ENCODE data around the gene HTRA1. TPM values are rescaled to one million over a fixed set of nuclear protein-coding genes. Genes with fewer than 3 reads are reported as not detected.

HTRA1 gene
- total and polyA plus RNA-seq, 2 donors (not counting 1 experiment from before 2014, with no cell fraction given) = 109 to 216 TPM

GRCh38 chr10:122457934-122458333 lies 3.4 kb upstream of the HTRA1 start:
- no peak for DNase-seq (ENCODE audit: low read depth in 2 of 2)
- H2AFZ ChIP-seq (ENCODE audit: low read length) = no peak overlapping the region
- peaks cover 3% of the 10 kb centered on the region for H3K4me1 ChIP-seq (ENCODE audit: control insufficient read depth, extremely low read depth, insufficient read depth, low read length)
- no peak for TF ChIP-seq CTCF (conservative IDR thresholded peaks at IDR 0.05 in 1 of 2, IDR thresholded peaks at IDR 0.05 in 1 of 2; ENCODE audit: low read depth in 1 of 2, low read length in 2 of 2)
- no peak for TF ChIP-seq EZH2 (IDR thresholded peaks at IDR 0.05; ENCODE audit: low read length, missing control alignments)
- no peaks in the 10 kb centered on the region for H3K36me3 ChIP-seq (ENCODE audit: control insufficient read depth, insufficient read depth, low read length)
- H3K9me3 ChIP-seq (ENCODE audit: control insufficient read depth, insufficient read depth, low read depth, low read length) = no peaks in the 10 kb centered on the region
- H3K4me2 ChIP-seq (ENCODE audit: extremely low read depth, insufficient read depth, low read length) = no peak overlapping the region
- H3K27ac ChIP-seq (ENCODE audit: insufficient read depth, low read length) = no peak overlapping the region
- H3K27me3 ChIP-seq (ENCODE audit: control insufficient read depth, insufficient read depth, low read length) = peaks cover 3% of the 10 kb centered on the region
- H3K79me2 ChIP-seq (ENCODE audit: control insufficient read depth, insufficient read depth, low read length) = peaks cover under 1% of the 10 kb centered on the region
- H4K20me1 ChIP-seq (ENCODE audit: control insufficient read depth, extremely low read depth, insufficient read depth, low read length) = no peaks in the 10 kb centered on the region
- no peak overlapping the region for H3K4me3 ChIP-seq (replicated peaks in 1 of 4; ENCODE audit: control extremely low read depth in 1 of 4, insufficient read depth in 1 of 4, low read depth in 3 of 4, low read length in 4 of 4)
- H3K9ac ChIP-seq (ENCODE audit: insufficient read depth, low read length) = no peak overlapping the region

- Histone ChIP-seq H3K27me3 (ENCODE audit: control insufficient read depth, insufficient read depth, low read length) (peaks cover 3% of the 10 kb centered on the region), H3K36me3 (ENCODE audit: control insufficient read depth, insufficient read depth, low read length) (no peaks in the 10 kb centered on the region), H3K9ac (ENCODE audit: insufficient read depth, low read length) (no peak overlapping the region), H3K9me3 (ENCODE audit: control insufficient read depth, insufficient read depth, low read depth, low read length) (no peaks in the 10 kb centered on the region), H3K4me2 (ENCODE audit: extremely low read depth, insufficient read depth, low read length) (no peak overlapping the region), H4K20me1 (ENCODE audit: control insufficient read depth, extremely low read depth, insufficient read depth, low read length) (no peaks in the 10 kb centered on the region), H3K4me3 (replicated peaks in 1 of 4; ENCODE audit: control extremely low read depth in 1 of 4, insufficient read depth in 1 of 4, low read depth in 3 of 4, low read length in 4 of 4) (no peak overlapping the region), H2AFZ (ENCODE audit: low read length) (no peak overlapping the region), H3K4me1 (ENCODE audit: control insufficient read depth, extremely low read depth, insufficient read depth, low read length) (peaks cover 8% of the 10 kb centered on the region), H3K79me2 (ENCODE audit: control insufficient read depth, insufficient read depth, low read length) (peaks cover 7% of the 10 kb centered on the region), H3K27ac (ENCODE audit: insufficient read depth, low read length) (no peak overlapping the region)
- no peak for TF ChIP-seq CTCF (conservative IDR thresholded peaks at IDR 0.05 in 1 of 2, IDR thresholded peaks at IDR 0.05 in 1 of 2; ENCODE audit: low read depth in 1 of 2, low read length in 2 of 2)
- no peak for DNase-seq (ENCODE audit: low read depth in 2 of 2)
Observed at GRCh38 chr10:122458693-122459092, 2.7 kb upstream of the HTRA1 start.

- Histone ChIP-seq H3K9me3 (ENCODE audit: control insufficient read depth, insufficient read depth, low read depth, low read length) (no peaks in the 10 kb centered on the region), H2AFZ (ENCODE audit: low read length) (no peak overlapping the region), H3K4me2 (ENCODE audit: extremely low read depth, insufficient read depth, low read length) (no peak overlapping the region), H3K36me3 (ENCODE audit: control insufficient read depth, insufficient read depth, low read length) (no peaks in the 10 kb centered on the region), H3K4me1 (ENCODE audit: control insufficient read depth, extremely low read depth, insufficient read depth, low read length) (peaks cover 8% of the 10 kb centered on the region), H3K27ac (ENCODE audit: insufficient read depth, low read length) (no peak overlapping the region), H3K79me2 (ENCODE audit: control insufficient read depth, insufficient read depth, low read length) (peaks cover 15% of the 10 kb centered on the region), H3K27me3 (ENCODE audit: control insufficient read depth, insufficient read depth, low read length) (peaks cover 3% of the 10 kb centered on the region), H4K20me1 (ENCODE audit: control insufficient read depth, extremely low read depth, insufficient read depth, low read length) (no peaks in the 10 kb centered on the region), H3K4me3 (replicated peaks in 1 of 4; ENCODE audit: control extremely low read depth in 1 of 4, insufficient read depth in 1 of 4, low read depth in 3 of 4, low read length in 4 of 4) (no peak overlapping the region), H3K9ac (ENCODE audit: insufficient read depth, low read length) (no peak overlapping the region)
- DNase-seq (ENCODE audit: low read depth in 2 of 2) = peak; percentile 59 to 87
- no peak for TF ChIP-seq EZH2 (IDR thresholded peaks at IDR 0.05; ENCODE audit: low read length, missing control alignments)
- no peak for TF ChIP-seq CTCF (conservative IDR thresholded peaks at IDR 0.05 in 1 of 2, IDR thresholded peaks at IDR 0.05 in 1 of 2; ENCODE audit: low read depth in 1 of 2, low read length in 2 of 2)
Observed at GRCh38 chr10:122459561-122460273, 1.6 kb upstream of the HTRA1 start.
